IPS DF 19.7 (cell line): ENCODE results near the gene ARHGAP40.

Experiments
- DNase-seq: peaks from one replicate; pipeline ENCODE4 v3.0.0-alpha.2; 2013; ENCODE audit warnings: low read depth, low spot score

Gene ARHGAP40

DNA sequence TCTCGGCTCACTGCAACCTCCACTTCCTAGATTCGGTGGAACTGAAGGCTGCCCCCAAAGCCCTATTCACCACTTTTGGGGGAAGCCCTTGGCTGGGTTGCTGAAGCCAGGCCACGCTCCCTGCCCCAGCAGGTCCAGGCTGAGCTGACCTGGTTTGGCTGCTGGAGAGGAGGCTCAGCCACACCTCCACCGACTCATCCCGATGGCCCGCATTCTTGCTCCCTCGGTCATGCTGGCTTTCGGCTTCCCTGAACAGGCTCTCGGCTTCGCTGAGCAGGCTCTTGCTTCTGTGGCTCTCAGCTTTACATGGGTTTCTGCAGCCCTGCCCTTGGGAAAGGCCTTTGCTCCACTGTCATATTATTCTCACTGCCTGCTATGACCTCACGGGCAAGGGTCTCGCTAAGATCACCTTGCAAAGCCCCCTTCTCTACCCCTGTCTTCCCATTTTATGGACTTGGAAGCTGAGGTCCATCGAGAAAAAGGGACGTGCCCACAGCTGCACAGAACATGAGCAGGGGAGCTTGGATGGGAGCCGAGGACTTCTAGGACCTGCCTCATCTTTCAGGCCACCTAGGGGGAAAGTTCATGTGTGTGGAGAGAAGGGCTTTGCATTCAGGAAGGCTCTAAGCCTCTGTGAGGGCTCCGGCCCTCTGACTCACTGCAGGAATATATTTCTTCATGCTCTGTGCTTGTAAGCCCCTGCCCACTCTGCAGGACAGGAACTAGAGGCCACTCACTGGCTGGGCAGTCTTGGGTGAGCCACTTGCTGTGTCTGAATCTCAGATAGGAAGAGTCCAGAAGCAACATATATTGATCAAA is 15.6 kb downstream of the ARHGAP40 start:
- DNase-seq, result no peak

- no peak for DNase-seq
Observed at GRCh38 chr20:38617830-38618196, 16.2 kb downstream of the ARHGAP40 start.

DNA sequence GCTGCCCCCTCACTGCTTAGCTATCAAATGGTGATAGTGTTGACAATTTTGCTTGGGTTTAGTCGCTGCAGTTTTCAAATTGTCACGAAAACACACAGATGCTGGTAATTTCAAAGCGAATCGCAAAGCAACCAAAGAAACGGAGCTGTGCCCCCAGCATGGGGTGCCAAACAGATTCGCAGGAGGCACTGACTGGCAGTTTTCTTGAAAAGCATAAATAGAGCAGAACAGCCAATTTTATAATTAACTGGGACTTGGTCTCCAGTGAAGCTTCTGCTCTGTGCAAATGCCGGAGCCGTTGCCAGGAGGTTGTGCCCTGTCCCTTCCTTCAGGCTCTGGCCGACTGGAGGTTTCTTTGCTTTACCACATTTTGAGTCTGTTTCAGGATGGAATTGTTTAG is 18.8 kb downstream of the ARHGAP40 start:
- DNase-seq, result no peak

GRCh38 chr20:38623061-38623460 is 21.5 kb downstream of the ARHGAP40 start:
- no peak for DNase-seq

DNA sequence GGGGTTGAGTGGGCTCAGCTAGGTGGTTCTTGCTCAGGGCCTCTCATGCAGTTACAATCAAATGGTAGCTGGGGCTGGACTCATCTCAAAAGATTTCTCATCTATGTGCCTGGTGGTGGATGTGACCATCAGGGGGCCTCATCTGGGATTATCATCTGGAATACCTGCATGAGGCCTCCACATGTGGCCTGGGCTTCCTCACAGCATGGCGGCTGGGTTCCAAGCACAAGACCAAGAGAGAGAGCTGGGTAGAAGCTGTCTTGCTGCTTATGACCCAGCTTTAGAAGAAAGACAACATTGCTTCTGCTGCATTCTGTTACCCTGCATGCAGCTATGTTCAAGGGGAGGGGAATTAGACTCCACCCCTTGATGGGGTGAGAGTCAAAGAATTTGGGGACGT is 22.5 kb downstream of the ARHGAP40 start:
- no peak for DNase-seq

- no peak for DNase-seq
Observed at GRCh38 chr20:38625896-38626295, 24.3 kb downstream of the ARHGAP40 start.

DNA sequence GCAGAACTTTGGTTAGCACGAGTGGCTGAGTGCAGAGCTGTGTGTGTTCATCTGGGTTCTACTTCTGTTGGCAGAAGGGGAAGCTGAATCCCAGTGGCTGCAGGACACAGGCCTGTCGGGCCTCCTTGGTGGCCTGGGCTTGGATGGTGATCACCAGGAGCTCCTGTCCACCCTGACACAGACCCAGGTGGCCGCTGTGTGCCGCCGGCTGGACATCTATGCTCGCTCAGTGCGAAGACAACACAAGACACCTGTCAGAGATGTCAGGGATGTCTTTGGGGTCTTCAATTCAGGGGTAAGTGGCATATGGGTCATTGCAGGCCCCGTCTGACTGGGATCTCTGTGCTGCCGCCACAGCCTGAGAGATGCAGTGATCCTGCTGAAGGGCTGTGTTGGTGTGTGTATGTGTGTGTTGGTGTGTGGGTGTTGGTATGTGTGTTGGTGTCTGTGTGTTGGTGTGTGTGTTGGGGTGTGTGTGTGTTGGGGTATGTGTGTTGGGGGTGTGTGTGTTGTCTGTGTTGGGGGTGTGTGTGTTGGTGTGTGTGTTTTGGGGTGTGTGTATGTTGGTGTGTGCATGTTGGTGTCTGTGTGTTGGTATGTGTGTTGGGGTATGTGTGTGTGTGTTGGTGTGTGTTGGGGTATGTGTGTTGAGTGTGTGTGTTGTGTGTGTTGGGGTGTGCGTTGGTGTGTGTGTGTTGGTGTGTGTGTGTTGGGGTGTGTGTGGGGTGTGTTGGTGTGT is 25.5 kb downstream of the ARHGAP40 start:
- no peak for DNase-seq

- no peak for DNase-seq
Observed at GRCh38 chr20:38628580-38629470, 27.2 kb downstream of the ARHGAP40 start.

DNA sequence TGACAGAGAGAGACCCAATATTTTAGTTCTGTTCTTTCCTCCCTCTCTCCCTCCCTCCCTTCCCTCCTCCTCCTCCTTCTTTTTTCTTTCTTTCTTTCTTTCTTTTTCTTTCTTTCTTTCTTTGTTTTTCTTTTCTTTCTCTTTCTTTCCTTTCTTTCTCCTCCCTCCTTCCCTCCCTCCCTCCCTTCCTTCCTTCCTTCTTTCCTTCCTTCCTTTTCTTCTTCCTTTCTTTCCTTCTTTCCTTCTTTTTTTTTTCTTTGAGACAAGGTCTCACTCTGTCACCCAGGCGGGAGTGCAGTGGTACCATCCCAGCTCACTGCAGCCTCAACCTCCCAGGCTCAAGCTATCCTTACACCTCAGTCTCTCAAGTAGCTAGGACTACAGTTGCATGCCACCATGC is 28.4 kb downstream of the ARHGAP40 start:
- no peak for DNase-seq

DNA sequence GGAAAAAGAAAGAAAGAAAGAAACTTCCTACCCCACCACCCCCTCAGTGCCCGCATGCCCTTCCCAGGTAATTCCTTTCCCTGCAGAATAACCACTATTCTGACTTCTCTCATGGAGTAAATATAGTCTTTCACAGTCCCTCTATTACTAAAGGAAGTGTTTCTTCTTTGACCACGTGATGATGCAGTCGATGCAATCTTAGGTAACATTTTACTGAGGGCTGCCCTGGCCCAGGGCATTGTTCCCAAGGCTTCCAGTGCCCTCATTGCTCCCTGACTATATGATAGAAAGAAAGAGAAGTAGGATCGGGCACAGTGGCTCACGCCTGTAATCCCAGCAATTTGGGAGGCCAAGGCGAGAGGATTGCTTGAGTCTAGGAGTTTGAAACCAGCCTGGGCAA is 29.1 kb downstream of the ARHGAP40 start:
- DNase-seq, result no peak

DNA sequence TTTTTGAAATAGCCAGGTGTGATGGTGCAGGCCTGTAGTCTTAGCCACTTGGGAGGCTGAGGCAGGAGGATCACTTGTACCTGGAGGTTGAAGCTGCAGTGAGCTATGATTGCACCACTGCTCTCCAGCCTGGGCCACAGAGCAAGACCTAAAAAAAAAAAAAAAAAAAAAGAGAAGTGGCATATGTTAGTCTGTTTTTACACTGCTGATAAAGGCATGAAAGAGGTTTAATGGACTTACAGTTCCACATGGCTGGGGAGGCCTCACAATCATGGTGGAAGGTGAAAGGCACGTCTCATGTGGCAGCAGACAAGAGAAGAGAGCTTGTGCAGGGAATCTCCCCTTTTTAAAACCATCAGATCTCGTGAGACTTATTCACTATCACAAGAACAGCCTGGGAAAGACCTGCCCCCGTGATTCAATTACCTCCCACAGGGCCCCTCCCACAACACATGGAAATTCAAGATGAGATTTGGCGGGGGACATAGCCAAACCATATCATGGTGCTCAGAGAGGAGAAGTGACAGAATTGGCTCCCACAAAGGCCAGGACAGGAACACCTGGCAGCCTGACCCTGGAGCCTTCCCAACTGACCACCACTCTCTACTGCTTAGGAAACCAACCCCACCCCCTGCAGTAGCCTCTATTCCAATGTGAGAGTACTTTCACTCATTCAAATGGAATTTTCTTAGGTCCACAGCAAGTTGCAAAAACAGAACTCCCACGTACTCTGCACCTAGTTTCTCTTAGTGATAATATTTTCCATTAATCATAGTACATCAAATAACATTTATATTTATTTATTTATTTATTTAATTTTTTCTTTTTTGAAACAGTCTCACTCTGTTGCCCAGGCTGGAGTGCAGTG is 29.8 kb downstream of the ARHGAP40 start:
- no peak for DNase-seq

DNA sequence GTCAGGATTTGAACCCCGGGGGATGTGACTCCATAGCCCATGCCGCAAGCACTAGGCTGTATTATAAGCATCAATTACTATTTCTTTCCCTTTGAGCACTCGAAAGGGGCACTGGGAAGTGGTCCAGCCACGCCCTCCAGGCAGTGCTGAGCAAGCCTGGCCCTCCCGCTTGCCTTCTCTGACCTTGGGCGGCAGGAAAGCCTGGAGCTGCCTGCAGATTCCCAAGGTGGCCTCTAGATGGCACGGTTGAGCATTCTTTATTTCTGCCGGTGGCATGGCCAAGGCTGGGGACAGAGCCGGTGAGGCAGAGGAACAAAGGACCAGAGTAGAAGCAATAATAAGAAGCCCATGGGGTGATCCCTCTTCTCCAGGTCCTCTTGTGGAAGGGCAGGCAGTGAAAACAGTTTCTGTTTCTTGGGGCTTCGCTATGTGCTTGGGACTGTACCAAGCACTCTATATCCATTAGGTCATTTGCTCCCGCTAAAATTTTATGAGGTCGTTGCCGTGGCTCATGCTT is 32.0 kb downstream of the ARHGAP40 start:
- no peak for DNase-seq

- no peak for DNase-seq
Observed at GRCh38 chr20:38635721-38636288, 34.2 kb downstream of the ARHGAP40 start.

DNA sequence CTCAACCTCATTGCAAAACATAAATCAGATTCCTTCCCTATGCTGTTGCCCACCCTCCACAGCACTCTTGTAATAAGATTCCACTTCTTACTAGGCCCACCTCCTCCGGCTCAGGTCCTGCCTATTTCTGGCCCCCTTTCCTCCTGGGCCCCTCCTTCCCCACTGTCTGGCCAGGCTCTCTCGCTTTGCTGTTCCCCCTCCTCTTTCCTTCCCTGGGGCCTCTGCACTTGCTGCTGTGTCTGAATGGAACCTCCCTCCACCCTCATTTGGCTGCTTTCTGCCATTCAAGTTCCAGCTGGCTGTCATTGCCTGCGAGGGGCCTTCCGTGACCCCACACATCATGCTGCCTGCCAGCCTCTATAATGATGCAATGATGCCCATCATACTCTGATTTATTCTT is 38.9 kb downstream of the ARHGAP40 start:
- no peak for DNase-seq

DNA sequence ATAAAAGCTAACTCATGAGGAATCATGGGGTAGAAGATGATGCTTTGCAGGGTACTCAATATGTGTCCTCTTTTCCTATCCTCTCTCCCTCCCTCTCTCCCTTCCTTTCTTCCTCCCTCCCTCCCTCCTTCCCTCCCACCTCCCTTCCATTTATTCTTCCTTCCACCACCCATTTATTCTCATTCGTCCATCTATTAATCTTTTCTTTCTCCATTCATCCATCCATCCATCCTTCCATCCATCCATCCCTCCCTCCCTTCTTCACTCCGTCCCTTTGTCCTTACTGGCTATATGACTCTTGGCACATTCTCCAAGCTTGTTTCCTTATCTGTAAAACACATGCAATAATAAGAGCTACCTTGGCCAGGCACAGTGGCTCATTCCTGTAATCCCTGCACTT is 40.9 kb downstream of the ARHGAP40 start:
- no peak for DNase-seq

DNA sequence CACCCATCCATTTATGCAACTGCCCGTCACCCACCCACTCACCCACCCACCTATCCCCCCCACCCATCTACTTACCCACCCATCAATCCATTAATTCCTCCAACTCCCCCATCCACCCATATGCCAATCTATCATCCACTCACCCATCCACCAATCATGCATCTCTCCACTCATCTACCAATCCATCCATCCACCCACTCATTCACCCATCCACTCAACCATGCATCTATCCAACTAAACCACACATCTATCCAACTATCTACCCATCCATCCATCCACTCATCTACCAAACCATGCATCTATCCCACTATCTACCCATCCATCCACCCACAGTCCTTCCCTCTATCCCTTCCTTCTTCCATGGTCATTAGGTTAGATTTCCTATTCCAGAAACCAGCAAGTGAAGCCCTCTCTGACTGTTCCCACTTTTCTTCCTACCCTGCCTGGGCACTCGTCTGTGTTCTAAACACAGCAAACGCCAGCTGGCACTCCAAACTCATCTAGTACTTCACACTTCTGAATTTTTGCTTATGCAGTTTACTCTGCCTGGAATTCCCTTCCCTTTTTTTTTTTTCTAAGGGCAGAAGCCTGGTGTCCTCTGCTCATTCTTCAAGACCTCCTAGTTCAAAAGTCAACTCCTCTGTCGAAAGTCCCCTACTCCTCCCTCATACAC is 43.1 kb downstream of the ARHGAP40 start:
- no peak for DNase-seq

GRCh38 chr20:38645351-38645750 is 43.7 kb downstream of the ARHGAP40 start:
- no peak for DNase-seq

- no peak for DNase-seq
Observed at GRCh38 chr20:38645980-38646858, 44.6 kb downstream of the ARHGAP40 start.

DNA sequence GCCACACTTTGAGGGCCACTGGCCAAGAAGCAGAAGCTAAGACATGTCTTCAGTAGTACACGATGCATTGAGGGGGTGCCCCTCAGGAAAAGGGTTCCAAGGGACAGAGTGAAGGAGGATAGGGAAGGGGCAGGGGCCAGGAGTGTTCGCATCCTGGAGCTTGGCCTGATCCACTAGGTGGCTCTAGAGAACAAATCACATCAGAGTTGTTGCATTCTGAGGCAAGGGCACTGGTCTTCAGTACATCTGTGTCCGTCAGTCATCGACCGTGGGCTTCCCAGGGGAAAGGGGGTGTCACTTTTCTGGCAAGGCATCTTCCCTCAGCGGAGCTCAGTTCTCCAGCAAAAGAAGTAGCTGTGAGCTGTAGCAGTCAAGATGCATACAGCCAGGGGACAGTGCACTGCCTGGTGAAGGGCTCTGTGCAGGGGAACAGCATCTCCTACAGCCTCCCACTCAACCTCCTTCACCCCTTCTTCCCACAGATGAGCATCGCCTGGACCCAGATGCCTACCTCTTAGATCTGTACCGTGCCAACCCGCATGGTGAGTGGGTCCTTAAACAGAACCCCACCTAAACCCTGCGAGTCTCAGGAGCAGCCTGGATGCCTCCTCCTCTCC is 47.8 kb downstream of the ARHGAP40 start:
- DNase-seq, result no peak
